ENCODE measurements around the gene CYP21A2. TPM values are rescaled to one million over a fixed set of nuclear protein-coding genes. Genes with fewer than 3 reads are reported as not detected.

CYP21A2 gene
- total and polyA plus RNA-seq, 7 donors = 0.57 to 4.9 (median 2.0) TPM; not detected in 1

- Histone ChIP-seq H3K27me3 (no peaks in the 10 kb centered on the region), H3K4me3 (no peak overlapping the region), H3K4me1 (no peaks in the 10 kb centered on the region), H3K27ac (peak overlapping the region; percentile 40 to 75 (median 61)), H3K36me3 (peaks cover 0 to 28% (median 0%) of the 10 kb centered on the region in 4 donors), H3K9me3 (no peaks in the 10 kb centered on the region)
- 83 to 84% methylated on average over 24 of the region's 24 CpGs for WGBS, 2 donors
- TF ChIP-seq POLR2A (IDR thresholded peaks at IDR 0.05) = no peak
- no peak for TF ChIP-seq EP300 (IDR thresholded peaks at IDR 0.05)
- TF ChIP-seq CTCF (IDR thresholded peaks at IDR 0.05) = no peak
- TF ChIP-seq POLR2AphosphoS5 (IDR thresholded peaks at IDR 0.05) = no peak
- DNase-seq = no peak
- intact Hi-C loops (cut with DNase I) = no loop called here
Measured at GRCh38 chr6:32069878-32070515, 31.8 kb downstream of the CYP21A2 start.

GRCh38 chr6:32070814-32071543 lies 32.8 kb downstream of the CYP21A2 start:
- intact Hi-C loops (cut with DNase I) = no loop called here
- Histone ChIP-seq H3K36me3 (peaks cover 0 to 28% (median 0%) of the 10 kb centered on the region in 4 donors), H3K4me3 (no peak overlapping the region), H3K27me3 (no peaks in the 10 kb centered on the region), H3K9me3 (no peaks in the 10 kb centered on the region), H3K4me1 (no peaks in the 10 kb centered on the region), H3K27ac (peak overlapping the region; percentile 40 to 75 (median 61))
- TF ChIP-seq POLR2A (IDR thresholded peaks at IDR 0.05) = no peak
- DNase-seq = peak; percentile 89
- 82 to 89% methylated on average over 16 of the region's 16 CpGs for WGBS, 2 donors

GRCh38 chr6:32073101-32073500 lies 34.9 kb downstream of the CYP21A2 start:
- Histone ChIP-seq H3K4me3 (no peak overlapping the region), H3K4me1 (no peaks in the 10 kb centered on the region), H3K9me3 (no peaks in the 10 kb centered on the region), H3K36me3 (peaks cover 0 to 28% (median 0%) of the 10 kb centered on the region in 4 donors), H3K27me3 (no peaks in the 10 kb centered on the region), H3K27ac (peak overlapping the region in 1 of 4 donors; percentile 5)
- DNase-seq = no peak
- TF ChIP-seq CTCF (IDR thresholded peaks at IDR 0.05) (no peak), EP300 (IDR thresholded peaks at IDR 0.05) (no peak), POLR2AphosphoS5 (IDR thresholded peaks at IDR 0.05) (no peak), POLR2A (IDR thresholded peaks at IDR 0.05) (no peak)
- WGBS, 2 donors = 70 to 74% methylated on average over 3 of the region's 3 CpGs
- intact Hi-C loops (cut with DNase I) = no loop called here

GRCh38 chr6:32073613-32074012 lies 35.4 kb downstream of the CYP21A2 start:
- 91 to 95% methylated on average over 10 of the region's 10 CpGs for WGBS, 2 donors
- peak overlapping the region in 1 of 4 donors; percentile 5 for H3K27ac ChIP-seq
- H3K4me3 ChIP-seq = no peak overlapping the region
- H3K9me3 ChIP-seq = no peaks in the 10 kb centered on the region
- no peak for DNase-seq
- H3K27me3 ChIP-seq = no peaks in the 10 kb centered on the region
- peaks cover 0 to 27% (median 0%) of the 10 kb centered on the region in 4 donors for H3K36me3 ChIP-seq
- no peak for TF ChIP-seq POLR2A (IDR thresholded peaks at IDR 0.05)
- no peak for TF ChIP-seq EP300 (IDR thresholded peaks at IDR 0.05)
- no peak for TF ChIP-seq CTCF (IDR thresholded peaks at IDR 0.05)
- TF ChIP-seq POLR2AphosphoS5 (IDR thresholded peaks at IDR 0.05) = no peak
- H3K4me1 ChIP-seq = no peaks in the 10 kb centered on the region
- intact Hi-C loops (cut with DNase I) = no loop called here

GRCh38 chr6:32074996-32075532 lies 36.8 kb downstream of the CYP21A2 start:
- TF ChIP-seq CTCF (IDR thresholded peaks at IDR 0.05) (no peak), POLR2A (IDR thresholded peaks at IDR 0.05) (no peak), EP300 (IDR thresholded peaks at IDR 0.05) (no peak), POLR2AphosphoS5 (IDR thresholded peaks at IDR 0.05) (no peak)
- intact Hi-C loops (cut with DNase I) = no loop called here
- DNase-seq = no peak
- H3K27ac ChIP-seq = peak overlapping the region in 1 of 4 donors; percentile 40
- no peaks in the 10 kb centered on the region for H3K9me3 ChIP-seq
- 88 to 90% methylated on average over 8 of the region's 8 CpGs for WGBS, 2 donors
- no peak overlapping the region for H3K4me3 ChIP-seq
- H3K4me1 ChIP-seq = no peaks in the 10 kb centered on the region
- peaks cover 0 to 23% (median 0%) of the 10 kb centered on the region in 4 donors for H3K36me3 ChIP-seq
- H3K27me3 ChIP-seq = no peaks in the 10 kb centered on the region
